Amniotic epithelial cell (primary cell): ENCODE measurements around the gene EIF3B.
"Not testable (repeated sequence)": the region's sequence is repeated elsewhere in the genome, so short reads cannot be mapped to it uniquely, and the experiment has no call there.

Source experiments
- DNase-seq: peaks from one replicate; pipeline ENCODE4 v3.0.0-alpha.2; 2010; ENCODE audit warnings: low read depth

Gene EIF3B

GRCh38 chr7:2376351-2377154 lies 21.9 kb downstream of the EIF3B start:
- no peak for DNase-seq

- not testable (repeated sequence) for DNase-seq
Measured at GRCh38 chr7:2377492-2377891, 22.9 kb downstream of the EIF3B start.

- DNase-seq, result not testable (repeated sequence)
Measured at GRCh38 chr7:2378125-2378524, 23.5 kb downstream of the EIF3B start.

GRCh38 chr7:2379161-2379560 lies 24.5 kb downstream of the EIF3B start:
- DNase-seq, result no peak

- no peak for DNase-seq
Measured at GRCh38 chr7:2379821-2380450, 25.3 kb downstream of the EIF3B start.

GRCh38 chr7:2380461-2380860 lies 25.8 kb downstream of the EIF3B start:
- DNase-seq, result no peak

GRCh38 chr7:2381227-2381626 lies 26.6 kb downstream of the EIF3B start:
- no peak for DNase-seq

- DNase-seq, result no peak
Measured at GRCh38 chr7:2381881-2382509, 27.4 kb downstream of the EIF3B start.

- no peak for DNase-seq
Measured at GRCh38 chr7:2383543-2384274, 29.1 kb downstream of the EIF3B start.

- DNase-seq, result no peak
Measured at GRCh38 chr7:2384354-2385243, 30.0 kb downstream of the EIF3B start.

- DNase-seq, result not testable (repeated sequence)
Measured at GRCh38 chr7:2386122-2386521, 31.5 kb downstream of the EIF3B start.

GRCh38 chr7:2386964-2387669 lies 32.5 kb downstream of the EIF3B start:
- no peak for DNase-seq

GRCh38 chr7:2387897-2388636 lies 33.4 kb downstream of the EIF3B start:
- no peak for DNase-seq

- no peak for DNase-seq
Measured at GRCh38 chr7:2388637-2388954, 34.0 kb downstream of the EIF3B start.

- DNase-seq, result not testable (repeated sequence)
Measured at GRCh38 chr7:2390020-2390816, 35.6 kb downstream of the EIF3B start.

GRCh38 chr7:2393706-2394105 lies 39.1 kb downstream of the EIF3B start:
- no peak for DNase-seq

GRCh38 chr7:2394566-2395082 lies 40.0 kb downstream of the EIF3B start:
- no peak for DNase-seq

- DNase-seq, result peak; percentile 62
Measured at GRCh38 chr7:2398506-2398905, 43.9 kb downstream of the EIF3B start.
